ENCODE results near the gene RAB31. TPM values are rescaled to one million over a fixed set of nuclear protein-coding genes. Genes with fewer than 3 reads are reported as not detected.
A peak's percentile ranks its signal among the peaks of the same experiment; 100 is the strongest.

RAB31 gene
- total and polyA plus RNA-seq, 2 of the 13 experiments (the other 11 are each of a cell fraction or from before 2014, with no cell fraction given) = 1.1 to 1.7 TPM

DNA sequence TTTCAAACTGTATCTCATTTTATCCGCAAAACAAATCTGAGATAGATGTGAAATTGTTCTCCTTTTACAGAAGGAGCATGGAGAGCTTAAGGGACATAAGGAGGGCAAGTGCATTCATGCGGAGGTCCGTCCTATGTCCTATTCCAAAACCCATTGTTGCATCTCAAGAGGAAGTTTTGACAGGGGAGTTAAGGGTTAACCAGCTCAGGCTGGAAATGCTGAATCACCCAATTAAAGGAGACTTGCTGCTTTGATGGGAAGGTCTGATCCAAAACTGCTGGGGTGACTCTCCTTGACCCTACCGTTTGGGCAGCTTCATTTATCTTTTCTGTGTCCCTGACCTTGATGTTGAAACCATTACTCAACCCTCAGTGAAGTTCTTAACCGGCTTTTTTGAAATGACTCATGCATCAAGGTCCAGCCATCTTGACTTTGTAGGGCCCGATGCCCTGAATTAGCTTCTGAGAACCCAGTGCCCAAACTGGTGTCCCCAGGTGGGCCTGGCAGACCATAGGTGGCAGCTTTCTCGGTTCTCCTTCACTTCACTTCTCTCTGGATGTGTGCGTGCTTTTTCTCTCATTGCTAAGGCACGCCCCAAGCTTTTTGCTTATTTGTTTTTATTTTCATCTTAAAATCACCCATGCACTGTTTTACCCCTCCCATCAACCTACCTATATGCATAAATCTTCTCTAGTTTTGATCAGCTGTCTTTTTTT is 161.8 kb downstream of the RAB31 start (continued):
- TF ChIP-seq ZNF280D (CRISPR knock-in tag; IDR thresholded peaks at IDR 0.05) (peak; percentile 62; the same call in 1 of the 2 replicates), FOXP1 (IDR thresholded peaks at IDR 0.05) (no peak), FOXP1 (CRISPR knock-in tag; IDR thresholded peaks at IDR 0.05) (peak; percentile 34; the same call in 1 of the 2 replicates), ZNF207 (IDR thresholded peaks at IDR 0.05; ENCODE audit: borderline replicate concordance) (no peak), SP2 (CRISPR knock-in tag; IDR thresholded peaks at IDR 0.05) (no peak), ZNF142 (CRISPR knock-in tag; IDR thresholded peaks at IDR 0.05) (no peak), BCL6 (CRISPR knock-in tag; IDR thresholded peaks at IDR 0.05) (peak; percentile 83), NFE2L1 (CRISPR knock-in tag; IDR thresholded peaks at IDR 0.05; ENCODE audit: borderline replicate concordance) (no peak), AHDC1 (CRISPR knock-in tag; IDR thresholded peaks at IDR 0.05; ENCODE audit: borderline replicate concordance) (peak; percentile 45; the same call in 1 of the 2 replicates), ZSCAN9 (CRISPR knock-in tag; IDR thresholded peaks at IDR 0.05; ENCODE audit: borderline replicate concordance) (no peak; the same call in 1 of the 2 replicates), IRX3 (CRISPR knock-in tag; IDR thresholded peaks at IDR 0.05; ENCODE audit: borderline replicate concordance, low read depth) (no peak)
- TF ChIP-seq, protein P1, sequence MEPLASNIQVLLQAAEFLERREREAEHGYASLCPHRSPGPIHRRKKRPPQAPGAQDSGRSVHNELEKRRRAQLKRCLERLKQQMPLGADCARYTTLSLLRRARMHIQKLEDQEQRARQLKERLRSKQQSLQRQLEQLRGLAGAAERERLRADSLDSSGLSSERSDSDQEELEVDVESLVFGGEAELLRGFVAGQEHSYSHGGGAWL (CRISPR knock-in tag; IDR thresholded peaks at IDR 0.05) = no peak
